Gastrocnemius medialis (tissue), 4 donors: Measurements from ENCODE around the gene BEST1. TPM values are rescaled to one million over a fixed set of nuclear protein-coding genes. Genes with fewer than 3 reads are reported as not detected.

ENCODE experiments used
- ATAC-seq, 2 donors: fragments of 150-250 bp; one replicate each; pipeline ENCODE4 v1.9.1; 2016
- DNase-seq, 2 donors: peaks; one replicate each; pipeline ENCODE4 v3.0.0-alpha.2; 2019
- H3K27ac ChIP-seq, 4 donors: fragments of 200-600 bp; sonication (generic); 1 replicate in 1 of 4; 2 replicates in 3 of 4; pipeline ENCODE4 v1.5.1; 2016 to 2018; ENCODE audit warnings: mild to moderate bottlenecking in 2 of 4, moderate library complexity in 1 of 4
- H3K27me3 ChIP-seq, 3 donors: fragments of 200-600 bp; sonication (generic) in 2 of 3; 1 replicate in 1 of 3; 2 replicates in 2 of 3; pipeline versions ENCODE4 v1.5.1 to v1.6.0; 2016 to 2019; ENCODE audit warnings: mild to moderate bottlenecking in 1 of 3, moderate library complexity in 1 of 3
- H3K36me3 ChIP-seq, 2 donors: fragments of 200-600 bp; sonication (generic) in 1 of 2; one replicate each; pipeline ENCODE4 v1.5.1; 2017 to 2018
- H3K4me1 ChIP-seq, 2 donors: fragments of 200-600 bp; sonication (generic) in 1 of 2; one replicate each; pipeline ENCODE4 v1.5.1; 2016 to 2017; ENCODE audit warnings: mild to moderate bottlenecking in 2 of 2
- H3K4me3 ChIP-seq, 4 donors: fragments of 200-600 bp; sonication (generic) in 3 of 4; 1 replicate in 1 of 4; 2 replicates in 3 of 4; pipeline ENCODE4 v1.5.1; 2016 to 2019; ENCODE audit warnings: mild to moderate bottlenecking in 2 of 4
- H3K9me3 ChIP-seq, 3 donors: fragments of 200-600 bp; sonication (generic) in 2 of 3; 1 replicate in 1 of 3; 2 replicates in 2 of 3; pipeline ENCODE4 v1.5.1; 2016 to 2019
- POLR2A ChIP-seq, 2 donors: fragments of 450-650 bp; IDR thresholded peaks; one replicate each; pipeline ENCODE4 v1.6.1; 2017; ENCODE audit warnings: antibody characterized with exemption in 2 of 2, mild to moderate bottlenecking in 2 of 2, moderate library complexity in 2 of 2
- in situ Hi-C, 4 donors: fragments of 200-750 bp; cut with MboI; loops; one replicate each; pipeline versions ENCODE4 v1.15.0 to v1.8.0; 2017; ENCODE audit warnings: low sequenced_read_pairs in 4 of 4
- intact Hi-C: fragments of 100-400 bp; cut with DNase I; formaldehyde crosslinking; loops from one replicate; pipeline ENCODE4 v1.15.1; 2023; ENCODE audit warnings: low total_unique reads
- total RNA-seq, 4 donors: library from RNA; depleted of rRNA; stranded (reverse); fragments of >200 nt; gene quantifications; one replicate each; pipeline versions ENCODE4 v1.1.0 to v1.2.3, GENCODE V29; 2016
- TF ChIP-seq, protein P1 (sequence below), 5 experiments: fragments of 450-650 bp in 3 of 5; fragments of 200-600 bp in 2 of 5; sonication (generic) in 2 of 5; IDR thresholded peaks in 4 of 5; conservative IDR thresholded peaks in 1 of 5; 1 replicate in 4 of 5; 2 replicates in 1 of 5; pipeline ENCODE4 v1.5.1; 2016 to 2019; ENCODE audit warnings: antibody characterized with exemption in 5 of 5, mild to moderate bottlenecking in 3 of 5, moderate library complexity in 3 of 5

Gene BEST1
- total RNA-seq, 4 donors from 2014 or later: 0.93 to 1.7 (median 0.94) TPM; not detected in 1

DNA sequence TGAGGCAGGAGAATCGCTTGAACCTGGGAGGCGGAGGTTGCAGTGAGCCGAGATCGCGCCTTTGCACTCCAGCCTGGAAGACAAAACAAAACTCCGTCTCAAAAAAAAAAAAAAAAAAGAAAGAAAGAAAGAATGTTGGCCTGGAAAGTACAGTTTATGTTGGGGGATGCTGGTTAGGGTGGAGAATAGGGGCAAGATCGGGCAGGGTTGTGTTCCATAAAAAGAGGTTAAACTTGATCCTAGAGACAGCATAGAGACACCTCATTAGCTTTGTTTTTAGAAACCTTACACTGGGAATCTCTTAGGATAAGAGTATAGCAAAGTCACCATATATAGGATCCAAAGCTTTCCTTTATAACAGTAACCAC lies 19.2 kb downstream of the BEST1 start:
- Histone ChIP-seq H3K4me3 (no peak overlapping the region), H3K4me1 (peaks cover 54 to 69% of the 10 kb centered on the region in 2 donors), H3K36me3 (peaks cover 0 to 15% of the 10 kb centered on the region in 2 donors), H3K9me3 (no peaks in the 10 kb centered on the region), H3K27me3 (no peaks in the 10 kb centered on the region), H3K27ac (peak overlapping the region; percentile 93 to 100 (median 99))
- in situ Hi-C loops: no loop called here
- ATAC-seq (no peak), DNase-seq (no peak)
- no peak for TF ChIP-seq POLR2A (IDR thresholded peaks at IDR 0.05)
- TF ChIP-seq, protein P1, sequence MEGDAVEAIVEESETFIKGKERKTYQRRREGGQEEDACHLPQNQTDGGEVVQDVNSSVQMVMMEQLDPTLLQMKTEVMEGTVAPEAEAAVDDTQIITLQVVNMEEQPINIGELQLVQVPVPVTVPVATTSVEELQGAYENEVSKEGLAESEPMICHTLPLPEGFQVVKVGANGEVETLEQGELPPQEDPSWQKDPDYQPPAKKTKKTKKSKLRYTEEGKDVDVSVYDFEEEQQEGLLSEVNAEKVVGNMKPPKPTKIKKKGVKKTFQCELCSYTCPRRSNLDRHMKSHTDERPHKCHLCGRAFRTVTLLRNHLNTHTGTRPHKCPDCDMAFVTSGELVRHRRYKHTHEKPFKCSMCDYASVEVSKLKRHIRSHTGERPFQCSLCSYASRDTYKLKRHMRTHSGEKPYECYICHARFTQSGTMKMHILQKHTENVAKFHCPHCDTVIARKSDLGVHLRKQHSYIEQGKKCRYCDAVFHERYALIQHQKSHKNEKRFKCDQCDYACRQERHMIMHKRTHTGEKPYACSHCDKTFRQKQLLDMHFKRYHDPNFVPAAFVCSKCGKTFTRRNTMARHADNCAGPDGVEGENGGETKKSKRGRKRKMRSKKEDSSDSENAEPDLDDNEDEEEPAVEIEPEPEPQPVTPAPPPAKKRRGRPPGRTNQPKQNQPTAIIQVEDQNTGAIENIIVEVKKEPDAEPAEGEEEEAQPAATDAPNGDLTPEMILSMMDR (IDR thresholded peaks at IDR 0.05 in 4 of 5, conservative IDR thresholded peaks at IDR 0.05 in 1 of 5): no peak
- intact Hi-C loops: loop anchor here (5.0 to 10.0 kb wide), 2 partner anchors 177 to 275 kb away; partner anchors contain the start of genes FEN1 and TMEM258

DNA sequence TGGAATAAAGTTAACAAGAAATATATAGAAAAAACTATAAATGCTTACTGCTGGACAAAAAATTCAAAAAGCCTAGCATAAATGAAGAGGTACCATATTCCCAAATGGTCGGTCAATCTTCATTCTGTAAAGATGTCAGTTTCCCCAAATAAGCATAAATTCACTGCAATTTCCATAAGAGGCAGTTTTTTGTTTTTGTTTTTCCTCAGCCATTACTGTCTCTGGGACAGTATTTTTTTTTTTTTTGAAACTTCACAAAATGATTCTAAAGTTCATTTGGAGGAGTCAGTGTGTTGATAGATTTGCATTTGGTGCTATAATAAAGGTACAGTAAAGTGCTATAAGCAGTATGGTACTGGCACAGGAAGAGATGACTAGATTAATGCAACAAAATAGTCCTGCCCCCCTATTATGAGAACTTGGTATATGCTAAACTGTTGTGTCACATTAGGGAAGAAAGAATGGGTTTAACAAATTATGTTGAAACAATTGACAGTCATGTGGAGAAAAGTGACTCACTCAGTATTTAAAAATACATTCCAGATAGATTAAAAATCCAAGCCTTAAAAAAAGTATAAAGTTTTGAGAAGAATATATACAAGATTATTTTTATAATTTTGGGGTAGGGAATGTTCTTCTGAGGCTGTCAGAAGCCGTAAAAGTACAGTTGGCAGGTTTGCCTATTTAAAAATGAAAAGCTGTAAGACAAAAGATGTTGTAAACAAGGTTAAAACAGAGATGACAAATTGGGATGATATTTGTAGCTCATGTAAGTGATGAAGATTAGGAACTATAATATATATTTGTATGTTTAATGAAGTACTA lies 19.9 kb downstream of the BEST1 start:
- H3K27me3 ChIP-seq: no peaks in the 10 kb centered on the region
- no peaks in the 10 kb centered on the region for H3K9me3 ChIP-seq
- peak; percentile 9 to 35 for TF ChIP-seq POLR2A (IDR thresholded peaks at IDR 0.05)
- TF ChIP-seq, protein P1 (IDR thresholded peaks at IDR 0.05 in 4 of 5, conservative IDR thresholded peaks at IDR 0.05 in 1 of 5): peak in 1 of 5 experiments; percentile 8
- peaks cover 0 to 8% of the 10 kb centered on the region in 2 donors for H3K36me3 ChIP-seq
- ATAC-seq (no peak), DNase-seq (no peak)
- peak overlapping the region; percentile 93 to 100 (median 99) for H3K27ac ChIP-seq
- no peak overlapping the region for H3K4me3 ChIP-seq
- intact Hi-C loops (loop anchor here (2.0 to 10.0 kb wide), 5 partner anchors 152 to 911 kb away; partner anchors contain the start of genes FADS1, FEN1, INCENP and SLC3A2), in situ Hi-C loops (no loop called here)
- H3K4me1 ChIP-seq: peaks cover 49 to 64% of the 10 kb centered on the region in 2 donors

DNA sequence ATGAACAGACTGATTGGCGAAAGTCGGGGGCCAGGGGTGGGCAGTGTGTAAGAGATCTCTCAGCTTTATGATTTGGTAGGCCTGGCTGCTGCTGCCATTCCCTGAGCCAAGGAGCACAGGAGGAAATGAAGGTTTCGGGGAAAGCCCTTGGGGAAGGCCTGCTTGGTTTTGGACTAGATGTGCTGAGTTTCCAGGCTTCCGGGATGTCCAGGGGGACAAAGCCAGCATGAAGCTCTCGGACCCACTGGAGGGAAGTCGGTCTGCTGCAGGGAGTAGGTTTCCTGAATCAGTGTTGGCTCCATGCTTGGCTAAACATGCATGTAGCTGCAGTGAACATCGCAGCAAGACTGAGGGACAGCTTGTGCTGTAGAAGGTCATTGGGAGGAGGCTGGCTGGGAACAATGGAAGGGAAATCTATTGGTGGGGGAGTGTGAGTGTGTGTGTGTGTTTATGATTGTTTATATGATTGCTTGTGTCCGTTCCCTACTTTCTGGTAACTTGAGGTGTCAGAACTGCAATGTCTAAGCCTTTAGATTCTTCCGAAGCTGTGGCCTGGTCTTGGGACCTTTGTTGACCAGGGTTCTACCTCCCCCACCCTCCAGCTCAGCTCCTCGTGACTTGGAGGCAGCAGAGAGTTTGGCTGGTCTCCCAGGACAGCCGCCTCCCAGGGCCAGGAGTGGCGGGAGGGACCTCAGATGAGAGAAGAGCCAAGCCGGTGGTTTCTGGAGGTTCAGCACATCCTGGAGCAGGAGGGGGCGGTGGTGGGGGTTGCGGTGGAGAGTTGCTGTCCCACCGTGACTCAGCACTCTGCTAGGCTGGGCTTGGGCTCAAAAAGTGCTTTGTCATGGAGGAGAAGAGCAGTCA lies 21.3 kb downstream of the BEST1 start:
- Histone ChIP-seq H3K27me3 (no peaks in the 10 kb centered on the region), H3K27ac (peak overlapping the region; percentile 93 to 100 (median 99)), H3K9me3 (no peaks in the 10 kb centered on the region), H3K36me3 (no peaks in the 10 kb centered on the region), H3K4me3 (peak overlapping the region; percentile 9 to 39 (median 18)), H3K4me1 (peaks cover 52 to 68% of the 10 kb centered on the region in 2 donors)
- DNase-seq (peak; percentile 97 to 98), ATAC-seq (peak; percentile 76 to 78)
- intact Hi-C loops (loop anchor here (2.0 to 5.0 kb wide), 3 partner anchors 151 to 909 kb away; partner anchors contain the start of genes FADS1, INCENP and SLC3A2), in situ Hi-C loops (no loop called here)
- TF ChIP-seq, protein P1 (IDR thresholded peaks at IDR 0.05 in 4 of 5, conservative IDR thresholded peaks at IDR 0.05 in 1 of 5): no peak
- peak; percentile 59 to 69 for TF ChIP-seq POLR2A (IDR thresholded peaks at IDR 0.05)

DNA sequence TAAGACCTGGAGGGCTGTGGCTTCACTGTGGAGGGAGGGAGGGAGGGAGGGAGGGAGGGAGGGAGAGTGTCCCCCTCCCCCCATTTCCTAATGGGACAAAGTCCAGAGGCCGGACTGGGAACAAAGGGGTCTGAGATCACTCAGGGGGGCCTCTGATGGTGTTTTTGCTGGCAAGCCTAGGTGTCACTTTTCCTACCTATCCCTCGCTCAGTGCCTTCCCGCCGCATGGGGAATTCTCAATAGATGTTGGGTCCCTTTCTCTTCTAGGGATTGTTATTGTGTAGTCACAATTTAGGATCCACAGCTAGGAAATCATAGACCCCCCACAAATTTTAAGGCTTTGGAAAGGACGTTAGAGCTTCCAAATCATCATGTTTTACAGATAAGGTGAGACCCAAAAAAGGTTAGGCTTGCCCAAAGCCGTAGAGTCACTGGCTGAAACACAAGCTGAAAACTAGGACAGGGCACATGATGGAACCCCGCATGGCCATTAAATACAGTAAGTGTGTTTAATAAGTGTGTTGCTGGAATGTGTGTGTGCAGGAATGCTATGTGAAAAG lies 22.0 kb downstream of the BEST1 start:
- peaks cover 52 to 68% of the 10 kb centered on the region in 2 donors for H3K4me1 ChIP-seq
- H3K9me3 ChIP-seq: no peaks in the 10 kb centered on the region
- DNase-seq (no peak), ATAC-seq (no peak)
- intact Hi-C loops: loop anchor here (5.0 kb wide), 2 partner anchors 150 to 155 kb away; partner anchors contain the start of genes FADS1 and INCENP
- H3K36me3 ChIP-seq: no peaks in the 10 kb centered on the region
- no peaks in the 10 kb centered on the region for H3K27me3 ChIP-seq
- in situ Hi-C loops: no loop called here
- TF ChIP-seq, protein P1 (IDR thresholded peaks at IDR 0.05 in 4 of 5, conservative IDR thresholded peaks at IDR 0.05 in 1 of 5): no peak
- TF ChIP-seq POLR2A (IDR thresholded peaks at IDR 0.05): no peak
- H3K4me3 ChIP-seq: peak overlapping the region; percentile 0 to 39 (median 14)
- H3K27ac ChIP-seq: peak overlapping the region; percentile 93 to 100 (median 99)
